ENCODE data around the gene SEMA3F.

The SEMA3F gene

GRCh38 chr3:50189274-50189673 is 34.1 kb downstream of the SEMA3F start:
- ChIA-PET POLR2A (interaction anchor here (1.2 kb wide), 1 partner anchor 69 kb away, joined by 5 read pairs; no protein-coding TSS in a partner anchor), CTCF (interaction anchor here (0.8 to 14.7 kb wide), 22 partner anchors 8 to 85 kb away, joined by 3 to 238 read pairs (median 4); partner anchors contain the start of genes GNAI2 and SLC38A3)
- peaks cover 0 to 16% (median 11%) of the 10 kb centered on the region in 5 experiments for H3K27me3 ChIP-seq (replicated peaks in 2 of 5; ENCODE audit: control insufficient read depth in 4 of 5, insufficient read depth in 5 of 5, low read length in 4 of 5)

GRCh38 chr3:50189989-50190388 is 34.9 kb downstream of the SEMA3F start:
- POLR2A ChIA-PET: interaction anchor here (0.6 to 1.2 kb wide), 2 partner anchors 70 to 90 kb away, joined by 4 to 5 read pairs; no protein-coding TSS in a partner anchor
- Histone ChIP-seq H3K27ac (ENCODE audit: insufficient read depth in 1 of 2, low read depth in 1 of 2, low read length in 2 of 2, poor library complexity in 1 of 2, severe bottlenecking in 2 of 2) (no peak overlapping the region), H3K9me3 (ENCODE audit: control extremely low read depth in 1 of 5, control insufficient read depth in 4 of 5, insufficient read depth in 2 of 5, low read depth in 1 of 5, low read length in 4 of 5) (no peaks in the 10 kb centered on the region), H3K27me3 (replicated peaks in 2 of 5; ENCODE audit: control insufficient read depth in 4 of 5, insufficient read depth in 5 of 5, low read length in 4 of 5) (peaks cover 0 to 23% (median 15%) of the 10 kb centered on the region in 5 experiments), H3K4me1 (ENCODE audit: control extremely low read depth in 1 of 4, control insufficient read depth in 4 of 4, insufficient read depth in 4 of 4, low read length in 3 of 4) (peaks cover 0 to 19% (median 15%) of the 10 kb centered on the region in 4 experiments), H3K36me3 (ENCODE audit: control insufficient read depth in 4 of 4, insufficient read depth in 4 of 4, low read length in 3 of 4) (no peaks in the 10 kb centered on the region), H3K4me3 (ENCODE audit: control insufficient read depth in 1 of 7, extremely low read depth in 1 of 7, insufficient read depth in 4 of 7, low read depth in 2 of 7, low read length in 6 of 7) (no peak overlapping the region)
- no peak for DNase-seq
- 100% methylated on average over 6 of the region's 7 CpGs for WGBS (ENCODE audit: insufficient coverage)
- CTCF ChIA-PET: interaction anchor here (1.0 to 14.7 kb wide), 21 partner anchors 9 to 87 kb away, joined by 3 to 238 read pairs (median 5); partner anchors contain the start of genes GNAI2 and SLC38A3

More at GRCh38 chr3:50189274-50189673, 34.1 kb downstream of the SEMA3F start:
- Histone ChIP-seq H3K4me1 (ENCODE audit: control extremely low read depth in 1 of 4, control insufficient read depth in 4 of 4, insufficient read depth in 4 of 4, low read length in 3 of 4) (peaks cover 0 to 14% (median 11%) of the 10 kb centered on the region in 4 experiments), H3K27ac (ENCODE audit: insufficient read depth in 1 of 2, low read depth in 1 of 2, low read length in 2 of 2, poor library complexity in 1 of 2, severe bottlenecking in 2 of 2) (no peak overlapping the region), H3K36me3 (ENCODE audit: control insufficient read depth in 4 of 4, insufficient read depth in 4 of 4, low read length in 3 of 4) (no peaks in the 10 kb centered on the region), H3K4me3 (ENCODE audit: control insufficient read depth in 1 of 7, extremely low read depth in 1 of 7, insufficient read depth in 4 of 7, low read depth in 2 of 7, low read length in 6 of 7) (no peak overlapping the region), H3K9me3 (ENCODE audit: control extremely low read depth in 1 of 5, control insufficient read depth in 4 of 5, insufficient read depth in 2 of 5, low read depth in 1 of 5, low read length in 4 of 5) (no peaks in the 10 kb centered on the region)
- peak; percentile 74 to 84 (median 79) for DNase-seq
- WGBS (ENCODE audit: insufficient coverage): 18% methylated on average over 5 of the region's 5 CpGs

GRCh38 chr3:50190936-50191660 is 36.0 kb downstream of the SEMA3F start, which contains the start of gene GNAT1:
GNAT1 (plus strand) TSS chr3:50191610; CDS start chr3:50191726, 116 bp downstream.
- ChIA-PET CTCF (interaction anchor here (0.7 to 14.7 kb wide), 28 partner anchors 9 to 136 kb away, joined by 3 to 238 read pairs (median 6); partner anchors contain the start of genes GNAI2, HYAL2 and SLC38A3), POLR2A (interaction anchor here (0.6 kb wide), 1 partner anchor 89 kb away, joined by 4 read pairs; no protein-coding TSS in a partner anchor)
- Histone ChIP-seq H3K36me3 (ENCODE audit: control insufficient read depth in 4 of 4, insufficient read depth in 4 of 4, low read length in 3 of 4) (no peaks in the 10 kb centered on the region), H3K27ac (ENCODE audit: insufficient read depth in 1 of 2, low read depth in 1 of 2, low read length in 2 of 2, poor library complexity in 1 of 2, severe bottlenecking in 2 of 2) (no peak within 1 kb of the TSS), H3K4me1 (ENCODE audit: control extremely low read depth in 1 of 4, control insufficient read depth in 4 of 4, insufficient read depth in 4 of 4, low read length in 3 of 4) (peaks cover 0 to 19% (median 15%) of the 10 kb centered on the region in 4 experiments), H3K27me3 (replicated peaks in 2 of 5; ENCODE audit: control insufficient read depth in 4 of 5, insufficient read depth in 5 of 5, low read length in 4 of 5) (peaks cover 0 to 33% (median 22%) of the 10 kb centered on the region in 5 experiments), H3K9me3 (ENCODE audit: control extremely low read depth in 1 of 5, control insufficient read depth in 4 of 5, insufficient read depth in 2 of 5, low read depth in 1 of 5, low read length in 4 of 5) (no peaks in the 10 kb centered on the region), H3K4me3 (ENCODE audit: control insufficient read depth in 1 of 7, extremely low read depth in 1 of 7, insufficient read depth in 4 of 7, low read depth in 2 of 7, low read length in 6 of 7) (no peak within 1 kb of the TSS)
- peak in 2 of 3 donors; percentile 27 to 30 for DNase-seq
- WGBS (ENCODE audit: insufficient coverage): 100% methylated on average over 4 of the region's 8 CpGs

- CTCF ChIA-PET: interaction anchor here (0.7 to 14.7 kb wide), 35 partner anchors 8 to 242 kb away, joined by 3 to 238 read pairs (median 5); partner anchors contain the start of genes GNAI2, HYAL2 and SLC38A3
- no peak overlapping the region for H3K27ac ChIP-seq (ENCODE audit: insufficient read depth in 1 of 2, low read depth in 1 of 2, low read length in 2 of 2, poor library complexity in 1 of 2, severe bottlenecking in 2 of 2)
- DNase-seq: no peak
- no peaks in the 10 kb centered on the region for H3K36me3 ChIP-seq (ENCODE audit: control insufficient read depth in 4 of 4, insufficient read depth in 4 of 4, low read length in 3 of 4)
- POLR2A ChIA-PET: no interaction called here
- peaks cover 0 to 19% (median 15%) of the 10 kb centered on the region in 4 experiments for H3K4me1 ChIP-seq (ENCODE audit: control extremely low read depth in 1 of 4, control insufficient read depth in 4 of 4, insufficient read depth in 4 of 4, low read length in 3 of 4)
- H3K4me3 ChIP-seq (ENCODE audit: control insufficient read depth in 1 of 7, extremely low read depth in 1 of 7, insufficient read depth in 4 of 7, low read depth in 2 of 7, low read length in 6 of 7): no peak overlapping the region
- no peaks in the 10 kb centered on the region for H3K9me3 ChIP-seq (ENCODE audit: control extremely low read depth in 1 of 5, control insufficient read depth in 4 of 5, insufficient read depth in 2 of 5, low read depth in 1 of 5, low read length in 4 of 5)
- WGBS (ENCODE audit: insufficient coverage): 88% methylated on average over 8 of the region's 8 CpGs
- H3K27me3 ChIP-seq (replicated peaks in 2 of 5; ENCODE audit: control insufficient read depth in 4 of 5, insufficient read depth in 5 of 5, low read length in 4 of 5): peaks cover 0 to 38% (median 23%) of the 10 kb centered on the region in 5 experiments
Observed at GRCh38 chr3:50192124-50192523, 37.0 kb downstream of the SEMA3F start.

GRCh38 chr3:50192689-50193141 is 37.6 kb downstream of the SEMA3F start:
- Histone ChIP-seq H3K27me3 (replicated peaks in 2 of 5; ENCODE audit: control insufficient read depth in 4 of 5, insufficient read depth in 5 of 5, low read length in 4 of 5) (peaks cover 0 to 38% (median 23%) of the 10 kb centered on the region in 5 experiments), H3K27ac (ENCODE audit: insufficient read depth in 1 of 2, low read depth in 1 of 2, low read length in 2 of 2, poor library complexity in 1 of 2, severe bottlenecking in 2 of 2) (no peak overlapping the region), H3K36me3 (ENCODE audit: control insufficient read depth in 4 of 4, insufficient read depth in 4 of 4, low read length in 3 of 4) (no peaks in the 10 kb centered on the region), H3K9me3 (ENCODE audit: control extremely low read depth in 1 of 5, control insufficient read depth in 4 of 5, insufficient read depth in 2 of 5, low read depth in 1 of 5, low read length in 4 of 5) (no peaks in the 10 kb centered on the region), H3K4me1 (ENCODE audit: control extremely low read depth in 1 of 4, control insufficient read depth in 4 of 4, insufficient read depth in 4 of 4, low read length in 3 of 4) (peaks cover 0 to 19% (median 15%) of the 10 kb centered on the region in 4 experiments), H3K4me3 (ENCODE audit: control insufficient read depth in 1 of 7, extremely low read depth in 1 of 7, insufficient read depth in 4 of 7, low read depth in 2 of 7, low read length in 6 of 7) (no peak overlapping the region)
- POLR2A ChIA-PET: no interaction called here
- CTCF ChIA-PET: interaction anchor here (0.7 to 14.7 kb wide), 32 partner anchors 9 to 243 kb away, joined by 3 to 238 read pairs (median 5); partner anchors contain the start of genes GNAI2, HYAL2 and SLC38A3
- WGBS (ENCODE audit: insufficient coverage): 11% methylated on average over 18 of the region's 21 CpGs
- peak; percentile 67 to 85 (median 77) for DNase-seq

GRCh38 chr3:50193286-50193685 is 38.2 kb downstream of the SEMA3F start:
- peaks cover 0 to 19% (median 15%) of the 10 kb centered on the region in 4 experiments for H3K4me1 ChIP-seq (ENCODE audit: control extremely low read depth in 1 of 4, control insufficient read depth in 4 of 4, insufficient read depth in 4 of 4, low read length in 3 of 4)
- ChIA-PET CTCF (interaction anchor here (1.0 to 12.2 kb wide), 15 partner anchors 14 to 130 kb away, joined by 3 to 238 read pairs (median 14); partner anchors contain the start of genes GNAI2, HYAL2, LSMEM2 and SLC38A3), POLR2A (no interaction called here)
- DNase-seq: no peak
- no peak overlapping the region for H3K4me3 ChIP-seq (ENCODE audit: control insufficient read depth in 1 of 7, extremely low read depth in 1 of 7, insufficient read depth in 4 of 7, low read depth in 2 of 7, low read length in 6 of 7)
- peaks cover 0 to 38% (median 23%) of the 10 kb centered on the region in 5 experiments for H3K27me3 ChIP-seq (replicated peaks in 2 of 5; ENCODE audit: control insufficient read depth in 4 of 5, insufficient read depth in 5 of 5, low read length in 4 of 5)
- no peaks in the 10 kb centered on the region for H3K9me3 ChIP-seq (ENCODE audit: control extremely low read depth in 1 of 5, control insufficient read depth in 4 of 5, insufficient read depth in 2 of 5, low read depth in 1 of 5, low read length in 4 of 5)
- WGBS (ENCODE audit: insufficient coverage): 51% methylated on average over 35 of the region's 36 CpGs
- no peaks in the 10 kb centered on the region for H3K36me3 ChIP-seq (ENCODE audit: control insufficient read depth in 4 of 4, insufficient read depth in 4 of 4, low read length in 3 of 4)
- H3K27ac ChIP-seq (ENCODE audit: insufficient read depth in 1 of 2, low read depth in 1 of 2, low read length in 2 of 2, poor library complexity in 1 of 2, severe bottlenecking in 2 of 2): no peak overlapping the region

Data from common myeloid progenitor, CD34-positive (primary cell).